Measurements from ENCODE around the gene NRP1.

Gene NRP1

GRCh38 chr10:33344676-33345075, 10.2 kb upstream of the NRP1 start:
- CTCF ChIA-PET = no interaction called here
- DNase-seq (ENCODE audit: extremely low spot score) = no peak
- no peak for TF ChIP-seq CTCF (IDR thresholded peaks at IDR 0.05; ENCODE audit: control extremely low read depth, extremely low read depth, low read depth, missing control alignments)
- POLR2A ChIA-PET = no interaction called here

GRCh38 chr10:33341637-33342036, 7.2 kb upstream of the NRP1 start:
- ChIA-PET POLR2A (no interaction called here), CTCF (interaction anchor here (1.0 kb wide), 2 partner anchors 13 to 63 kb away, joined by 3 to 4 read pairs; no protein-coding TSS in a partner anchor)
- TF ChIP-seq CTCF (IDR thresholded peaks at IDR 0.05; ENCODE audit: control extremely low read depth, extremely low read depth, low read depth, missing control alignments) = no peak
- no peak for DNase-seq (ENCODE audit: extremely low spot score)

- no peak for TF ChIP-seq CTCF (IDR thresholded peaks at IDR 0.05; ENCODE audit: control extremely low read depth, extremely low read depth, low read depth, missing control alignments)
- POLR2A ChIA-PET = no interaction called here
- CTCF ChIA-PET = interaction anchor here (1.1 kb wide), 1 partner anchor 19 kb away, joined by 3 read pairs; no protein-coding TSS in a partner anchor
- no peak for DNase-seq (ENCODE audit: extremely low spot score)
Observed at GRCh38 chr10:33337326-33337957, 3.0 kb upstream of the NRP1 start.

GRCh38 chr10:33336582-33337325, 2.3 kb upstream of the NRP1 start:
- CTCF ChIA-PET = no interaction called here
- DNase-seq (ENCODE audit: extremely low spot score) = peak; percentile 18
- POLR2A ChIA-PET = no interaction called here
- TF ChIP-seq CTCF (IDR thresholded peaks at IDR 0.05; ENCODE audit: control extremely low read depth, extremely low read depth, low read depth, missing control alignments) = no peak

- ChIA-PET CTCF (no interaction called here), POLR2A (no interaction called here)
- no peak for TF ChIP-seq CTCF (IDR thresholded peaks at IDR 0.05; ENCODE audit: control extremely low read depth, extremely low read depth, low read depth, missing control alignments)
- DNase-seq (ENCODE audit: extremely low spot score) = peak; percentile 12
Observed at GRCh38 chr10:33335801-33336581, 1.5 kb upstream of the NRP1 start.

- DNase-seq (ENCODE audit: extremely low spot score) = peak; percentile 28
- ChIA-PET CTCF (no interaction called here), POLR2A (no interaction called here)
- no peak for TF ChIP-seq CTCF (IDR thresholded peaks at IDR 0.05; ENCODE audit: control extremely low read depth, extremely low read depth, low read depth, missing control alignments)
Observed at GRCh38 chr10:33335551-33335800, 1.0 kb upstream of the NRP1 start.

All from GM10248 (cell line).